GM12801 (cell line): ENCODE data around the gene ZBTB3.

Experiments
- TF ChIP-seq, protein P1 (sequence below): IDR thresholded peaks from one replicate; pipeline ENCODE4 v1.5.1; 2011; ENCODE audit warnings: control low read depth; ENCODE audit not compliant: insufficient read length; ENCODE audit errors: extremely low read depth

Gene ZBTB3

DNA sequence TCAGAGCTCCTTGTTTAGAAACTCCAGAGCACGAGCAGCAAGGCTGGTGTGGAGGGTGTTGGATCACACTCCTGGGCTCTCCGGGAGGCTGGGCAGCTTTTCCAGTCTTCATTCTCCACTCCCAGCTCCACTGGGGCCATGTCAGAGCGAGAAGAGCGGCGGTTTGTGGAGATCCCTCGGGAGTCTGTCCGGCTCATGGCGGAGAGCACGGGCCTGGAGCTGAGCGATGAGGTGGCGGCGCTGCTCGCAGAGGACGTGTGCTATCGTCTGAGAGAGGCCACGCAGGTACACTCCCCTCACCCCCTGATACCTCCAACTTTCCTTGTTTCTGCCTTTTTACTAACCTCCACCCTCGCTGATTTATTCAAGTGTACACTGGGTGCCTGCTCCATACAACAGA lies 21.7 kb upstream of the ZBTB3 start:
- TF ChIP-seq, protein P1, sequence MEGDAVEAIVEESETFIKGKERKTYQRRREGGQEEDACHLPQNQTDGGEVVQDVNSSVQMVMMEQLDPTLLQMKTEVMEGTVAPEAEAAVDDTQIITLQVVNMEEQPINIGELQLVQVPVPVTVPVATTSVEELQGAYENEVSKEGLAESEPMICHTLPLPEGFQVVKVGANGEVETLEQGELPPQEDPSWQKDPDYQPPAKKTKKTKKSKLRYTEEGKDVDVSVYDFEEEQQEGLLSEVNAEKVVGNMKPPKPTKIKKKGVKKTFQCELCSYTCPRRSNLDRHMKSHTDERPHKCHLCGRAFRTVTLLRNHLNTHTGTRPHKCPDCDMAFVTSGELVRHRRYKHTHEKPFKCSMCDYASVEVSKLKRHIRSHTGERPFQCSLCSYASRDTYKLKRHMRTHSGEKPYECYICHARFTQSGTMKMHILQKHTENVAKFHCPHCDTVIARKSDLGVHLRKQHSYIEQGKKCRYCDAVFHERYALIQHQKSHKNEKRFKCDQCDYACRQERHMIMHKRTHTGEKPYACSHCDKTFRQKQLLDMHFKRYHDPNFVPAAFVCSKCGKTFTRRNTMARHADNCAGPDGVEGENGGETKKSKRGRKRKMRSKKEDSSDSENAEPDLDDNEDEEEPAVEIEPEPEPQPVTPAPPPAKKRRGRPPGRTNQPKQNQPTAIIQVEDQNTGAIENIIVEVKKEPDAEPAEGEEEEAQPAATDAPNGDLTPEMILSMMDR: no peak

DNA sequence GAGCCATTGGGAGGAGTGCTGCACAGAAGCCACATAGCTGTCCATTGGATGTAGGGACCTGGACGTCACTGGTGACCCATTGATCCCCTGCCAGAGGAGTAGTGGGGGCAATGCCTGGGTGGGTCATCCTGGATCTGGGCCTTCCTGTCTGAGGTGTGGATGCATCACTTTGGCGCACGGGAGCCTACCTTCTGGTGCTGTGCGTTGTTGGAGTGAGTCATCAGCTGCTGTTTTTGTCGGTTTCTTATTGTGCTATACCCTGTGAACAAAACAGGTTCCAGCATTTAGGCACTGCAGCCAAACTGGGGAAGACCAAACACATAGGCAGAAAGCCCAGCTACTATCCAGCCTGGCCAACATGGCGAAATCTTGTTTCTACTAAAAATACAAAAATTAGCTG lies 20.4 kb upstream of the ZBTB3 start:
- TF ChIP-seq, protein P1: no peak

DNA sequence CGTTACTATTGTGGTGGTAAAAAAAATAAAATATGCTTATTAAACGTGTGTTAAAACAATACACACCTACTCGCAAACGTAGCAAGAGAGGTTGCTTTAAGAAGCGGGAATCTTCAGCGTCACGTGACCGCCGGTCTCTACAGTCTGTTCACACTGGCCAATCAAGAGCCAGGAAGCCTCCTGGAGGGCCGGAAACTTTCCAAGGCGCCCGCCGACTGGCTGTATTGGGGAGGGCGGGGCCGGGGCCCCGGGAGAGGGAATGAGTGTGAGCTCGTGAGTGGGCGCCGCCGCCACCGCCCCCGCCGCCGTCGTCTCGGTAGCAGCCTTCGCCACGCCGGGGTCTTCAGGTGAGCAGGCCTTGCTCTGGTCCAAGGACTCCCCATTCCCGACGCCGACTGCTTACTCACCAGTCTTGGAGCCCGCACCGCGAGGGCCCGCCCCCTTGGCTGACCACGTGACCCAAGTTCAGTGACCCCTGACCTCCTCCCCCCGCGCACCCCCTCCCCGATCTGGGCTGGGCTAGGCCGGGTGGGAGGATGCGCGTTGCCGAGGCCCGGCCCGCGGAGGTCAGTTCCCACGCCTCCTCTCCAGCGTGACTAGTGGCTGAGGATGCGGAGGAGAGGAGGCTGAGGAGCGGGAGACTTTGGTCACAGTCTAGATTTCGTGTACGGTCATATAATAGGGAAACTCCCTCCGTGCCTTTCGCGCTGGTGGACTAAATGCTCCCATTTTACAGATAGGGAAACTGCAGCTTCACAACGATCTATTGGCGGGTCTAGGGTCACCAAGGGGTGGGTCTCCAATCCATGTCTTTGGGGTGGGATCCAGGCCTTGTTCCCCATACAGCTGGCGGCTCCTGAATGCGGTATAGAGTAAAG lies 17.4 kb upstream of the ZBTB3 start, which contains the start of gene TAF6L:
Gene TAF6L, plus strand, starts transcription at position 253 of the 878 bp plus-strand sequence. CDS start 4,388 bp downstream, outside the sequence.
- TF ChIP-seq, protein P1: no peak

DNA sequence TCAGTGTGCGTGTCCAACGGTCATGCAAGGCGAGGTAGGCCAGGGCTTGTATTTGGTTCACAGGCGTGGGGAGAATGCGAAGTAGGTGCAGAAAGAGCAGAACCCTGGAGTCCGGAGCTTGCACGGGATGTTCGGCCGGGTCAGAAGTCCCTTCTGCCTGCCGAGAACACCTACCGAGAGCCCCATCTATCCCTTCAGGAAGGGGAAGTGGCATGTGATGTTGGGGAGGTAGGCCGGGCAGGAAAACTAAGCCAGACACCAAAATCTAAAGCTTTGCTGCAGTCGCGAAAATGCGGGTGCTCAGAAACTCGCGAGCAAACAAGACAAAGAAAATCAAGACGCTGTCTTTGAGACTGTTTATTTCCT lies 16.8 kb upstream of the ZBTB3 start:
- TF ChIP-seq, protein P1: no peak

DNA sequence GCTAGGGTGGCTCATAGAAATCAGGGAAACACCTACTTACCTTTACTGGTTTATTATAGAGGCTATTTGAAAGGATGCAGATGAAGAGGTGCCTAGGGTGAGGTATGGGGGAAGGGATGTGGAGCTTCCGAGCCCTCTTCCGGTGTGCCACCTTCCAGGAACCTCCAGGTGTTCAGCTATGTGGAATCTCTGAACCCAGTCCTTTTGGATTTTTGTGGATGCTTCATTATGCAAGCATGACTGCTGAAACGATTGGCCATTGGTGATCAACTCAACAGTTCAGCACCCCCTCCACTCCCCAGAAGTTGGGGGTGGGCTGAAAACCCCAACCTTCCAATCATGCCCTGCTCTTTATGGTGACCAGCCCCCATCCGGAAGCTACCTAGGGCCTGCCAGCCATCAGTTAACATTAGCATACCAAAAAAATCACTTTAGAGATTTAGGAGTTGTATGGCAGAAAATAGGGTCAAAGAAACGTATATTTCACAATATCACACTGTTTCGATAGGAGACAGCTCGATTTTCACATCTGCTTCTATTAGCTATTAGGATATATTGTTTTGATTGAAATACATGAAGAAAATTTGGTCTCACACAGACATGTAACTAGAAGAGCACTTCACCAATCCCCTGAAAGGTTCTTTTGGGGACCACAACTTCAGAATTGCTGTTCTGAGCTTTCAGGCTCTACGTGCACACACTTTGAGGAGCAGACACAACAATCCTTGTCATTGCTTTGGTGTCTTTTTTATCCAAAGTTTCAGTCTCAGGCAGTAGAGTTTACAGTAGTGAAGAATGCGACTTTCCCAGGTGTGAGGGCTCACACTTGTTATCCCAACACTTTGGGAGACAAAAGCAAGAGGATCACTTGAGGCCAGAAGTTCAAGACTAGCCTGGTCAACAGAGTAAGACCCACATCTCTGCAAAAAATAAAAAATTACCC lies 4.2 kb upstream of the ZBTB3 start:
- TF ChIP-seq, protein P1: no peak

DNA sequence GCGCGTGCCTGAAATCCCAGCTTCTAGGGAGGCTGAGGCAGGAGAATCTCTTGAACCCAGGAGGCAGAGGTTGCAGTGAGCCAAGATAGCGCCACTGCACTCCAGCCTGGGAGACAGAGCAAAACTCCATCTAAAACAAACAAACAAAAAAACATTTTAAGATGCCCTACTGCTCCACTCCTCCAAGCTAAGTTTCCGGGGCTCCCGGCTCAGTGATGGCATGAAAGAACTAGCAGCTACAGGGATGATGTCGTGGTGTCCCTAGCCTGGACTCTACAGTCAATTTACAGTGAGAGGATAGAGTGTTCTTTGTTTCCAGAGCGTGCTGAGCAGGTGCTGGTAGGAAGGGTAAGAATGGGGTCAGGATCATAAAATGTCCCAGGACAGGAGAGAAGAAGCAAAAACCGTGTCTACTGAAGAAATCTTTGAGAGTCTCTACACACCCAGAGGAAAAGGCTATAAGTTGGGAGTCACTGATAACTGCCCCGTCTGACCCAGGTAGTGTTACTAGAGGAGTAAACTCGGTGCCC lies 1.2 kb upstream of the ZBTB3 start:
- TF ChIP-seq, protein P1: no peak
